Upper lobe of left lung (tissue), 4 donors: ENCODE data around the gene CDH12.

Source experiments
- EP300 ChIP-seq, 4 donors: sonication (generic); formaldehyde crosslinking; IDR thresholded peaks; one replicate each; pipeline ENCODE4 v1.5.1; 2017; ENCODE audit warnings: antibody characterized with exemption in 4 of 4, control low read depth in 2 of 4
- POLR2A ChIP-seq, 4 donors: fragments of 450-650 bp; IDR thresholded peaks; one replicate each; pipeline ENCODE4 v1.5.1; 2016 to 2017; ENCODE audit warnings: antibody characterized with exemption in 4 of 4, mild to moderate bottlenecking in 2 of 4
- POLR2AphosphoS5 ChIP-seq, 2 donors: sonication (generic); formaldehyde crosslinking; IDR thresholded peaks; one replicate each; pipeline ENCODE4 v1.5.1; 2017; ENCODE audit warnings: antibody characterized with exemption in 2 of 2
- TF ChIP-seq, protein P1 (sequence below), 6 experiments: fragments of 450-650 bp in 4 of 6; fragments of 200-600 bp in 2 of 6; sonication (generic) in 2 of 6; IDR thresholded peaks; one replicate each; pipeline ENCODE4 v1.5.1; 2016 to 2019; ENCODE audit warnings: antibody characterized with exemption in 6 of 6

DNA sequence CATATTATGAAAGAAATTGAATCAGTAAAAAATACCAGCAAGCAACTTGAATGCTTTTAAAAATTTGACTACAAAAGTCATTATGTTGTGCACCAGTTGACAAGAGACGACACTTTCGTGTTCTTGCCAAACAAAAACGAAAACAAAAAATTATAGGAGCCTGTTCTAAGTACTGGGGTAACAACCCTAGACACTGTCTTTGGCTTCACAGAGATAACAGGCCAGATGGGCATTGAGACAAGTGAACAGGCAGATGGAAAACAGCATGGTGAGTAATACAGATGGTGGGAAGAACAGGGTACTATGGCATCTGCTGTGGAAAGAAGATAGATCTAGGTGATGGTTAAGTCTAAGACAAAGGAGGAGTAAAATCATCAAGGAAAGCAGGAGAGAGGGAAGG, 99.0 kb downstream of the CDH12 start:
- TF ChIP-seq POLR2AphosphoS5 (IDR thresholded peaks at IDR 0.05) (no peak), POLR2A (IDR thresholded peaks at IDR 0.05) (no peak), EP300 (IDR thresholded peaks at IDR 0.05) (no peak)
- TF ChIP-seq, protein P1, sequence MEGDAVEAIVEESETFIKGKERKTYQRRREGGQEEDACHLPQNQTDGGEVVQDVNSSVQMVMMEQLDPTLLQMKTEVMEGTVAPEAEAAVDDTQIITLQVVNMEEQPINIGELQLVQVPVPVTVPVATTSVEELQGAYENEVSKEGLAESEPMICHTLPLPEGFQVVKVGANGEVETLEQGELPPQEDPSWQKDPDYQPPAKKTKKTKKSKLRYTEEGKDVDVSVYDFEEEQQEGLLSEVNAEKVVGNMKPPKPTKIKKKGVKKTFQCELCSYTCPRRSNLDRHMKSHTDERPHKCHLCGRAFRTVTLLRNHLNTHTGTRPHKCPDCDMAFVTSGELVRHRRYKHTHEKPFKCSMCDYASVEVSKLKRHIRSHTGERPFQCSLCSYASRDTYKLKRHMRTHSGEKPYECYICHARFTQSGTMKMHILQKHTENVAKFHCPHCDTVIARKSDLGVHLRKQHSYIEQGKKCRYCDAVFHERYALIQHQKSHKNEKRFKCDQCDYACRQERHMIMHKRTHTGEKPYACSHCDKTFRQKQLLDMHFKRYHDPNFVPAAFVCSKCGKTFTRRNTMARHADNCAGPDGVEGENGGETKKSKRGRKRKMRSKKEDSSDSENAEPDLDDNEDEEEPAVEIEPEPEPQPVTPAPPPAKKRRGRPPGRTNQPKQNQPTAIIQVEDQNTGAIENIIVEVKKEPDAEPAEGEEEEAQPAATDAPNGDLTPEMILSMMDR (IDR thresholded peaks at IDR 0.05), result no peak
